ENCODE data around the gene KCNK2.

GRCh38 chr1:215279682-215280081 lies 197.1 kb downstream of the KCNK2 start:
- TF ChIP-seq POLR2A (IDR thresholded peaks at IDR 0.05; ENCODE audit: low read length) (no peak), GATA1 (IDR thresholded peaks at IDR 0.05; ENCODE audit: low read depth, low read length) (no peak)
